OCI-LY3 (cell line): ENCODE measurements around the gene FGD6.

Experiments
- H2AFZ ChIP-seq: fragments of 200-600, 300-600 bp; shearing (Covaris generic); 2 replicates; pipeline ENCODE4 v1.6.0; 2014; ENCODE audit warnings: antibody characterized with exemption, low read depth, low read length
- H3K27ac ChIP-seq: fragments of 200-600, 300-600 bp; sonication (generic); 2 replicates; pipeline ENCODE4 v1.5.1; 2014; ENCODE audit warnings: mild to moderate bottlenecking, low read length, moderate library complexity, mixed read lengths
- H3K27me3 ChIP-seq: fragments of 200-600, 300-600 bp; sonication (generic); 2 replicates; pipeline ENCODE4 v1.6.1; 2014; ENCODE audit warnings: low read depth, low read length, mixed read lengths
- H3K36me3 ChIP-seq: fragments of 200-600, 300-600 bp; sonication (generic); replicated peaks from 2 replicates; pipeline ENCODE3; 2014; ENCODE audit warnings: low read depth, low read length, mixed read lengths
- H3K4me1 ChIP-seq: fragments of 300-600, 200-600 bp; sonication (generic); 2 replicates; pipeline ENCODE4 v1.6.1; 2014; ENCODE audit warnings: low read length, mixed read lengths
- H3K4me2 ChIP-seq: fragments of 200-600, 300-600 bp; sonication (generic); 2 replicates; pipeline ENCODE4 v1.6.1; 2014; ENCODE audit warnings: low read length, mixed read lengths
- H3K4me3 ChIP-seq: fragments of 300-600, 200-600 bp; sonication (generic); 2 replicates; pipeline ENCODE4 v1.5.1; 2014; ENCODE audit warnings: antibody characterized with exemption, mild to moderate bottlenecking, low read length, moderate library complexity
- H3K79me2 ChIP-seq: fragments of 300-600, 200-600 bp; shearing (Covaris generic); 2 replicates; pipeline ENCODE4 v1.6.1; 2014; ENCODE audit warnings: mild to moderate bottlenecking, low read length, mixed read lengths
- H3K9ac ChIP-seq: fragments of 300-600, 200-600 bp; shearing (Covaris generic); 2 replicates; pipeline ENCODE4 v1.6.0; 2014; ENCODE audit warnings: mild to moderate bottlenecking, low read length, moderate library complexity
- H3K9me3 ChIP-seq: fragments of 200-600, 300-600 bp; shearing (Covaris generic); 2 replicates; pipeline ENCODE4 v1.6.1; 2014; ENCODE audit warnings: low read length, mixed read lengths; ENCODE audit not compliant: insufficient read depth
- H4K20me1 ChIP-seq: fragments of 200-600, 300-600 bp; sonication (generic); 2 replicates; pipeline ENCODE4 v1.6.1; 2016; ENCODE audit warnings: low read length, mixed read lengths; ENCODE audit not compliant: insufficient read depth
- CTCF ChIP-seq: fragments of 200-600, 300-600 bp; sonication (generic); IDR thresholded peaks from 2 replicates; pipeline ENCODE4 v1.5.1; 2014; ENCODE audit warnings: antibody characterized with exemption, low read length, low read depth
- EZH2phosphoT487 ChIP-seq: fragments of 200-600 bp; shearing (Covaris generic); IDR thresholded peaks from 2 replicates; pipeline ENCODE4 v1.6.1; 2018; ENCODE audit warnings: antibody characterized with exemption, mixed run types, low read depth

FGD6 gene

DNA sequence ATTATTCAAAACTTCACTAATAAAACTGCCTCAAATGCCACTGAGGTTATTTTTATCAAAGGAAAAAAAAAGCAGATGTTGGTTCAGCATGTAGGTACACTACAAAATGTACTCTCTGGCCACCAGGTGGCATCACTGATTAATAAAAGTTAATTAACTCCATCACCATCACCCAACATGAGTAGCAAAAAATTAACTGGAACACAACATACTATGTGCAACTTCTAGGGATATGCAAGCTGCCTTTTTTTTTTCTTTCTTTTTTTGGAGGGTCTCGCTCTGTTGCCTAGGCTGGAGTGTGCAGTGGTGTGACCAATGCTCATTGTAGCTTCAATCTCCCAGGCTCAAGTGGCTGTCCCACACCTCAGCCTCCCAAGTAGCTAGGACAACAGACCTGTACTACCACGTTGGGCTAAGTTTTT lies 100.1 kb downstream of the FGD6 start:
- Histone ChIP-seq H3K27ac (no peak overlapping the region), H3K9me3 (no peaks in the 10 kb centered on the region), H4K20me1 (no peaks in the 10 kb centered on the region), H2AFZ (no peak overlapping the region), H3K4me1 (0 out of 2 replicates have a peak, but pooled peaks cover 3% of the 10 kb centered on the region), H3K4me3 (no peak overlapping the region), H3K79me2 (no peaks in the 10 kb centered on the region), H3K27me3 (peaks cover 13% of the 10 kb centered on the region), H3K36me3 (no peaks in the 10 kb centered on the region), H3K9ac (no peak overlapping the region), H3K4me2 (0 out of 2 replicates have a peak overlapping the region, but pooled peaks have one; percentile 22)
- peak; percentile 86 for TF ChIP-seq CTCF
- TF ChIP-seq EZH2phosphoT487 = no peak

- peaks cover 14% of the 10 kb centered on the region for H3K27me3 ChIP-seq
- H3K9me3 ChIP-seq = no peaks in the 10 kb centered on the region
- H3K79me2 ChIP-seq = no peaks in the 10 kb centered on the region
- 0 out of 2 replicates have a peak, but pooled peaks cover 3% of the 10 kb centered on the region for H3K4me1 ChIP-seq
- H4K20me1 ChIP-seq = no peaks in the 10 kb centered on the region
- no peak overlapping the region for H3K4me3 ChIP-seq
- H3K4me2 ChIP-seq = 0 out of 2 replicates have a peak overlapping the region, but pooled peaks have one; percentile 22
- no peak overlapping the region for H3K27ac ChIP-seq
- no peak overlapping the region for H3K9ac ChIP-seq
- H2AFZ ChIP-seq = no peak overlapping the region
- TF ChIP-seq CTCF (no peak), EZH2phosphoT487 (no peak)
- no peaks in the 10 kb centered on the region for H3K36me3 ChIP-seq
Observed at GRCh38 chr12:95116773-95117172, 100.5 kb downstream of the FGD6 start.

DNA sequence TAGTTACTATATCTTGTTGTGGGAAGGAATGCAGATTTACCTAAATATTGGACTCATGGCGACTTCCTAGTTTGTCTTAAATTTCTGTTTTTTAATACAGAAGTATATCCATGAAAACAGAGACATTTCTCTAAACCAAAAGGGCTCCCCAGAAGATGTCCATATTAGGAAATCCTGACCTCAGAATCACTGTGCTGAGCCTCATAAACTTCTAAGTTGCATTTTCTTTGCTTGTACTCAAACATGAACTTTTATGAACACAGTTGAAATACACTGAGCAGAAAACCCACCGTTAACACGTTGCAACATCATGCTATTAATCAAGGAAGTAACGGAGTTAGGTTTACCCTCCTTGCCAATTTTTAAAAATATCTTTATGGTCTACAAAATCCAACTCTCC lies 100.9 kb downstream of the FGD6 start:
- H3K79me2 ChIP-seq = no peaks in the 10 kb centered on the region
- TF ChIP-seq EZH2phosphoT487 = no peak
- TF ChIP-seq CTCF = no peak
- no peaks in the 10 kb centered on the region for H3K9me3 ChIP-seq
- peaks cover 18% of the 10 kb centered on the region for H3K27me3 ChIP-seq
- H3K4me2 ChIP-seq = no peak overlapping the region
- H3K36me3 ChIP-seq = no peaks in the 10 kb centered on the region
- H3K4me1 ChIP-seq = 0 out of 2 replicates have a peak, but pooled peaks cover 3% of the 10 kb centered on the region
- no peak overlapping the region for H3K27ac ChIP-seq
- H3K9ac ChIP-seq = no peak overlapping the region
- H4K20me1 ChIP-seq = no peaks in the 10 kb centered on the region
- no peak overlapping the region for H3K4me3 ChIP-seq
- no peak overlapping the region for H2AFZ ChIP-seq

- no peaks in the 10 kb centered on the region for H3K36me3 ChIP-seq
- H3K4me1 ChIP-seq = 0 out of 2 replicates have a peak, but pooled peaks cover 3% of the 10 kb centered on the region
- no peak overlapping the region for H2AFZ ChIP-seq
- H3K27me3 ChIP-seq = peaks cover 18% of the 10 kb centered on the region
- H3K9ac ChIP-seq = no peak overlapping the region
- H3K4me3 ChIP-seq = no peak overlapping the region
- no peak overlapping the region for H3K4me2 ChIP-seq
- no peaks in the 10 kb centered on the region for H3K79me2 ChIP-seq
- H4K20me1 ChIP-seq = no peaks in the 10 kb centered on the region
- H3K27ac ChIP-seq = no peak overlapping the region
- H3K9me3 ChIP-seq = no peaks in the 10 kb centered on the region
- no peak for TF ChIP-seq CTCF
- no peak for TF ChIP-seq EZH2phosphoT487
Observed at GRCh38 chr12:95115641-95116040, 101.6 kb downstream of the FGD6 start.
